ENCODE measurements around the gene MLLT10. TPM values are rescaled to one million over a fixed set of nuclear protein-coding genes. Genes with fewer than 3 reads are reported as not detected.

The MLLT10 gene
- 10 to 100 TPM; 23.5 to 39.7 (median 30.2) TPM for total RNA-seq

GRCh38 chr10:21533467-21534279 lies at the start of gene MLLT10:
Gene MLLT10 (plus strand): TSS chr10:21534232. CDS start chr10:21534645, 413 bp downstream.
- Histone ChIP-seq H3K4me3 (peak within 1 kb of the TSS; percentile 88 to 92 (median 90)), H3K27me3 (no peaks in the 10 kb centered on the region), H3K27ac (replicated peaks in 1 of 4) (peak within 1 kb of the TSS; percentile 95 to 98 (median 96)), H3K4me1 (peaks cover 14 to 50% (median 43%) of the 10 kb centered on the region in 4 donors), H3K36me3 (peaks cover 2 to 17% (median 11%) of the 10 kb centered on the region in 4 donors), H3K9me3 (no peaks in the 10 kb centered on the region)
- peak; percentile 97 for DNase-seq (ENCODE audit: extremely low spot score)
- intact Hi-C loops (cut with DNase I) = loop anchor here (2.0 to 5.0 kb wide), 2 partner anchors 37 to 784 kb away; partner anchors contain the start of gene COMMD3
- no peak for TF ChIP-seq EP300 (IDR thresholded peaks at IDR 0.05)
- peak; percentile 64 to 91 for TF ChIP-seq POLR2AphosphoS5 (IDR thresholded peaks at IDR 0.05)
- TF ChIP-seq, protein P1, sequence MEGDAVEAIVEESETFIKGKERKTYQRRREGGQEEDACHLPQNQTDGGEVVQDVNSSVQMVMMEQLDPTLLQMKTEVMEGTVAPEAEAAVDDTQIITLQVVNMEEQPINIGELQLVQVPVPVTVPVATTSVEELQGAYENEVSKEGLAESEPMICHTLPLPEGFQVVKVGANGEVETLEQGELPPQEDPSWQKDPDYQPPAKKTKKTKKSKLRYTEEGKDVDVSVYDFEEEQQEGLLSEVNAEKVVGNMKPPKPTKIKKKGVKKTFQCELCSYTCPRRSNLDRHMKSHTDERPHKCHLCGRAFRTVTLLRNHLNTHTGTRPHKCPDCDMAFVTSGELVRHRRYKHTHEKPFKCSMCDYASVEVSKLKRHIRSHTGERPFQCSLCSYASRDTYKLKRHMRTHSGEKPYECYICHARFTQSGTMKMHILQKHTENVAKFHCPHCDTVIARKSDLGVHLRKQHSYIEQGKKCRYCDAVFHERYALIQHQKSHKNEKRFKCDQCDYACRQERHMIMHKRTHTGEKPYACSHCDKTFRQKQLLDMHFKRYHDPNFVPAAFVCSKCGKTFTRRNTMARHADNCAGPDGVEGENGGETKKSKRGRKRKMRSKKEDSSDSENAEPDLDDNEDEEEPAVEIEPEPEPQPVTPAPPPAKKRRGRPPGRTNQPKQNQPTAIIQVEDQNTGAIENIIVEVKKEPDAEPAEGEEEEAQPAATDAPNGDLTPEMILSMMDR (IDR thresholded peaks at IDR 0.05) = peak in 1 of 3 experiments; percentile 55
- peak; percentile 62 for TF ChIP-seq POLR2A (IDR thresholded peaks at IDR 0.05; ENCODE audit: low read depth)
- WGBS = under 1% methylated on average over 25 of the region's 74 CpGs

- TF ChIP-seq EP300 (IDR thresholded peaks at IDR 0.05) (no peak), POLR2AphosphoS5 (IDR thresholded peaks at IDR 0.05) (no peak), POLR2A (IDR thresholded peaks at IDR 0.05; ENCODE audit: low read depth) (no peak)
- TF ChIP-seq, protein P1 (IDR thresholded peaks at IDR 0.05) = no peak
- Histone ChIP-seq H3K9me3 (no peaks in the 10 kb centered on the region), H3K4me3 (no peak overlapping the region), H3K36me3 (no peaks in the 10 kb centered on the region), H3K27me3 (no peaks in the 10 kb centered on the region), H3K27ac (replicated peaks in 1 of 4) (no peak overlapping the region), H3K4me1 (no peaks in the 10 kb centered on the region)
- no peak for DNase-seq (ENCODE audit: extremely low spot score)
- intact Hi-C loops (cut with DNase I) = loop anchor here (10.0 kb wide), 1 partner anchor 413 kb away; no protein-coding TSS in a partner anchor
- WGBS = over 99% methylated on average over 10 of the region's 10 CpGs
Observed at GRCh38 chr10:21487416-21488180, 46.4 kb upstream of the MLLT10 start.

DNA sequence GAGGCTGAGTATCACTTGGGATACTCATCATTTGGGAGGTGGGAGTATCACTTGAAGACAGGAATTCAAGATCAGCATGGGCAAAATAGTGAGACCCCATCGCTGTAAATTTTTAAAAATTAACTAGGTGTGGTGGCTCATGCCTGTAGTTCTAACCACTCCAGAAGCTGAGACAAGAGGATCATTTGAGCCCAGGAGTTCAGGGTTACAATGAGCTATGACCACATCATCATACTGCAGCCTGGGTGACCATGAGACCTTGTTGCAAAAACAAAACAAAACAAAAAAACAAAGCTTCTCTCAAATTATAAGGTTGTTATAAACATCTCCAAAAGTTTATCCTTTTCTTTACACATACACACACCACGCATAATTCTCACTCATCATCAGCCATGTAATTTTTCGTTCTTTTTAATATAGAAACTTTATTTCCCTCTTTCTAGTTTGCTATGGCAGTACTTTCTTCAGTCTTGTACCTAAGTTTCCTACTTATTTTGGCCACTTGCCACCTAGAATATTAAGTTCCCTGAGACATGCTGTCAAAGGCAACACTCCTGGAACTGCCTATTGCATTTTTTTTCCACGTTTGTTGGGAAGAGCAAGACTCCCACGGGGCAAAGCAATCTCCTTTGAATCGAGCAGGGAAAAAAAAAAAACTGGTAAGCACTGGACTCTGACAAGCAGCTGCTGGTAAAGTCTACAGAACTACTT lies 45.6 kb upstream of the MLLT10 start:
- intact Hi-C loops (cut with DNase I) = loop anchor here (10.0 kb wide), 1 partner anchor 414 kb away; no protein-coding TSS in a partner anchor
- H3K4me1 ChIP-seq = no peaks in the 10 kb centered on the region
- no peaks in the 10 kb centered on the region for H3K27me3 ChIP-seq
- WGBS = 50% methylated on average over 6 of the region's 6 CpGs
- H3K27ac ChIP-seq (replicated peaks in 1 of 4) = no peak overlapping the region
- DNase-seq (ENCODE audit: extremely low spot score) = no peak
- TF ChIP-seq POLR2A (IDR thresholded peaks at IDR 0.05; ENCODE audit: low read depth) (no peak), EP300 (IDR thresholded peaks at IDR 0.05) (no peak), POLR2AphosphoS5 (IDR thresholded peaks at IDR 0.05) (no peak)
- TF ChIP-seq, protein P1 (IDR thresholded peaks at IDR 0.05) = no peak
- no peak overlapping the region for H3K4me3 ChIP-seq
- no peaks in the 10 kb centered on the region for H3K9me3 ChIP-seq
- H3K36me3 ChIP-seq = no peaks in the 10 kb centered on the region

DNA sequence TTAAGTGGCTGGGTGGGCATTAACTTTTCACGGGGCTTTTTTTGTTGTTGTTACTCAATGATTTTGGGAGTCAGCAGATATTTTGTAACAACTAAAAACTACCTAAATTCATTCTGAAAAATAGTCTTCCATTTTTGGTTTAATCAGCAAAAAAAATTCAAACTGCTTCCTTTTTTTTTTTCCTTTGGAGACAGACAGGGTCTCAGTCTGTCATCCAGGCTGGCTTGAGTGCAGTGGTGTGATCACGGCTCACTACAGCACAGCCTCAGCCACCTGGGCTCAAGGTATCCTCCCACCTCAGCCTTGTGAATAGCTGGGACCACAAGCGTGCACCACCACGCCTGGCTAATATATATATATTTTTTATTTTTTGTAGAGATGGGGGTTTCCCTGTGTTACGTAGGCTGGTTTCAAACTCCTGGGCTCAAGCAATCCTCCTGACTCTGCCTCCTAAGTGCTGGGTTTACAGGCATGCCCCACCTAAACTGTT lies 45.0 kb upstream of the MLLT10 start:
- intact Hi-C loops (cut with DNase I) = loop anchor here (10.0 kb wide), 1 partner anchor 414 kb away; no protein-coding TSS in a partner anchor
- Histone ChIP-seq H3K4me1 (peaks cover 0 to 2% (median 1%) of the 10 kb centered on the region in 4 donors), H3K4me3 (no peak overlapping the region), H3K27me3 (no peaks in the 10 kb centered on the region), H3K9me3 (no peaks in the 10 kb centered on the region), H3K27ac (replicated peaks in 1 of 4) (no peak overlapping the region), H3K36me3 (no peaks in the 10 kb centered on the region)
- DNase-seq (ENCODE audit: extremely low spot score) = no peak
- no peak for TF ChIP-seq POLR2AphosphoS5 (IDR thresholded peaks at IDR 0.05)
- TF ChIP-seq, protein P1 (IDR thresholded peaks at IDR 0.05) = no peak
- no peak for TF ChIP-seq EP300 (IDR thresholded peaks at IDR 0.05)
- TF ChIP-seq POLR2A (IDR thresholded peaks at IDR 0.05; ENCODE audit: low read depth) = no peak
- WGBS = 76% methylated on average over 5 of the region's 5 CpGs

All from esophagus muscularis mucosa (tissue), 4 donors.